Colonic mucosa (tissue), 4 donors: ENCODE data around the gene TIPARP. TPM values are rescaled to one million over a fixed set of nuclear protein-coding genes. Genes with fewer than 3 reads are reported as not detected.

Experiments
- DNase-seq: peaks from one replicate; pipeline ENCODE4 v3.0.0-alpha.2; 2020
- H3K27ac ChIP-seq: fragments of 200-600 bp; one replicate; pipeline ENCODE4 v1.8.0; 2021
- H3K27me3 ChIP-seq: fragments of 200-600 bp; one replicate; pipeline ENCODE4 v1.8.0; 2021
- H3K36me3 ChIP-seq: fragments of 200-600 bp; one replicate; pipeline ENCODE4 v1.8.0; 2021
- H3K4me1 ChIP-seq: fragments of 200-600 bp; one replicate; pipeline ENCODE4 v1.8.0; 2021; ENCODE audit warnings: mild to moderate bottlenecking
- H3K4me3 ChIP-seq: fragments of 200-600 bp; one replicate; pipeline ENCODE4 v1.8.0; 2021
- H3K9ac ChIP-seq, 2 donors: one replicate each; pipeline ENCODE4 v1.7.0; 2013; ENCODE audit warnings: control low read depth in 2 of 2, low read depth in 2 of 2, low read length in 2 of 2
- H3K9me3 ChIP-seq: fragments of 200-600 bp; one replicate; pipeline ENCODE4 v1.8.0; 2021
- intact Hi-C: fragments of 100-400 bp; cut with DNase I; formaldehyde crosslinking; loops from one replicate; pipeline ENCODE4 v1.14.1; 2022
- total RNA-seq, 2 donors: library from RNA; stranded (reverse); fragmentation: NEBNext Ultra II Directional in 1 of 2; extraction: Animal tissue kit (Norgen Biotek cat#: 25700) in 1 of 2; gene quantifications; one replicate each; pipeline ENCODE4 v1.2.1, GENCODE V29; 2021
- TF ChIP-seq, protein P1 (sequence below): fragments of 200-600 bp; IDR thresholded peaks from one replicate; pipeline ENCODE4 v1.8.0; 2022; ENCODE audit warnings: antibody characterized with exemption, mild to moderate bottlenecking
- donor health status: healthy.
- donor health status: DM: no; HTN: no; CAD: no.
- donor health status: DM: no; HTN: no; CAD: no.

The TIPARP gene
- total RNA-seq, 2 donors from 2014 or later = 15.2 to 30.2 TPM

DNA sequence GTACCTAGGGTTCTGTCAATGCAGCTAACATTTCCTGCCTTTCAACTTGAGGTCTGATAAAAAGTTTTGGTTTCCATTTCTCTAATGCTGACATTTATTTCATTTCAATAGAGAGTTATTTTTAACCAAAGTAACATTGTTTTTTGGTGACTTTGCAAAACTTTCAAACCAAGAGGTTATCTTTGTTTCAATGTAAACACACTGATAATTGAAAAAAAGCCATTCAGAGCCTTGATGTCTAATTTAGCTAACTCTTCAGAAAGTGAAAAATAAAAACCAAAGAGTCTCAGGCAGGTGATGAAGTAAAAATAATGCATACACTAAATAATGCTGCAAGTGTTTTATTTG is 9.6 kb upstream of the TIPARP start:
- intact Hi-C loops = no loop called here
- no peak overlapping the region for H3K27ac ChIP-seq

DNA sequence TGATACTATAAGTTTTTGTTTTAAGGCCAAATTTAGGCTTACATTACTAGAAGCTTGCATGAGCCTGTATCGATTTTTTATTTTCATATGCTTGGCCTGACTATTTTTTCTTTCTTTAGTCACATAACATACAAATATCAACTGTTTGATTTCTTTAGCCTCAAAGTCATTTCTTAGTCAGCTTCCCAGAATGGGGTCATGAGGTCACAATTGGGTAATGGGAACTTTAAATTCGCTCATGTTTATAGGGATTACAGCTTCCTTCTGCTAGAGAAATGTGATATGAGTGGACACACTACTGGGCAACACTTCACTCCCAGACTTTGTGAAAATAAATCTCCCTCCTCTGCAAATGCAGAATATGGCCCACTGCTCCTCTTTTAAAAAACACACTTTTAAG is 9.1 kb upstream of the TIPARP start:
- no peak for DNase-seq
- Histone ChIP-seq H3K4me3 (no peak overlapping the region), H3K27me3 (no peaks in the 10 kb centered on the region), H3K9me3 (no peaks in the 10 kb centered on the region), H3K27ac (no peak overlapping the region), H3K36me3 (no peaks in the 10 kb centered on the region), H3K4me1 (peaks cover 10% of the 10 kb centered on the region), H3K9ac (no peak overlapping the region)
- intact Hi-C loops = no loop called here
- TF ChIP-seq, protein P1, sequence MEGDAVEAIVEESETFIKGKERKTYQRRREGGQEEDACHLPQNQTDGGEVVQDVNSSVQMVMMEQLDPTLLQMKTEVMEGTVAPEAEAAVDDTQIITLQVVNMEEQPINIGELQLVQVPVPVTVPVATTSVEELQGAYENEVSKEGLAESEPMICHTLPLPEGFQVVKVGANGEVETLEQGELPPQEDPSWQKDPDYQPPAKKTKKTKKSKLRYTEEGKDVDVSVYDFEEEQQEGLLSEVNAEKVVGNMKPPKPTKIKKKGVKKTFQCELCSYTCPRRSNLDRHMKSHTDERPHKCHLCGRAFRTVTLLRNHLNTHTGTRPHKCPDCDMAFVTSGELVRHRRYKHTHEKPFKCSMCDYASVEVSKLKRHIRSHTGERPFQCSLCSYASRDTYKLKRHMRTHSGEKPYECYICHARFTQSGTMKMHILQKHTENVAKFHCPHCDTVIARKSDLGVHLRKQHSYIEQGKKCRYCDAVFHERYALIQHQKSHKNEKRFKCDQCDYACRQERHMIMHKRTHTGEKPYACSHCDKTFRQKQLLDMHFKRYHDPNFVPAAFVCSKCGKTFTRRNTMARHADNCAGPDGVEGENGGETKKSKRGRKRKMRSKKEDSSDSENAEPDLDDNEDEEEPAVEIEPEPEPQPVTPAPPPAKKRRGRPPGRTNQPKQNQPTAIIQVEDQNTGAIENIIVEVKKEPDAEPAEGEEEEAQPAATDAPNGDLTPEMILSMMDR = no peak

More for the DNA sequence above, 9.6 kb upstream of the TIPARP start:
- no peaks in the 10 kb centered on the region for H3K9me3 ChIP-seq
- H3K4me3 ChIP-seq = no peak overlapping the region
- TF ChIP-seq, protein P1 = no peak
- DNase-seq = no peak
- H3K27me3 ChIP-seq = no peaks in the 10 kb centered on the region
- no peak overlapping the region for H3K9ac ChIP-seq
- no peaks in the 10 kb centered on the region for H3K36me3 ChIP-seq
- peaks cover 6% of the 10 kb centered on the region for H3K4me1 ChIP-seq

DNA sequence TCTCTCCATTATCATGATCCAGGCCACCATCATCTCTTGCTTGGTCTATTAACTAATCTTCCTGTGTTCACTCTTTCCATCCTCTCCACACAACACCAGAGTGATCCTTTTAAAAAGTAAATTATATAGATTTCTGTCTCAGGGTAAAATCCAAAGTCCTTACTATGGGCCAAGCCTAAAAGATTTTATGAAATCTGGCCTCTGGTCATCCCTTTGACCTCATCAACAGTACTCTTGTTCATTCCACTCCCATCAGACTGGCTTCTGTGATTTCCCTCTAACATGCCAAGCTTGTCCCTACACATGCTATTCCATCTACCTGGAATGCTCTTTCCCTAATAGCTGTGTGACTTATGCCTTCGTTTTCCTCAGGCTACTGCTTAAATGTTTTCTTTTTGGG is 8.3 kb upstream of the TIPARP start:
- no peaks in the 10 kb centered on the region for H3K27me3 ChIP-seq
- TF ChIP-seq, protein P1 = no peak
- peaks cover 10% of the 10 kb centered on the region for H3K4me1 ChIP-seq
- H3K36me3 ChIP-seq = no peaks in the 10 kb centered on the region
- H3K27ac ChIP-seq = no peak overlapping the region
- DNase-seq = no peak
- H3K9ac ChIP-seq = no peak overlapping the region
- H3K4me3 ChIP-seq = no peak overlapping the region
- H3K9me3 ChIP-seq = no peaks in the 10 kb centered on the region
- intact Hi-C loops = no loop called here

DNA sequence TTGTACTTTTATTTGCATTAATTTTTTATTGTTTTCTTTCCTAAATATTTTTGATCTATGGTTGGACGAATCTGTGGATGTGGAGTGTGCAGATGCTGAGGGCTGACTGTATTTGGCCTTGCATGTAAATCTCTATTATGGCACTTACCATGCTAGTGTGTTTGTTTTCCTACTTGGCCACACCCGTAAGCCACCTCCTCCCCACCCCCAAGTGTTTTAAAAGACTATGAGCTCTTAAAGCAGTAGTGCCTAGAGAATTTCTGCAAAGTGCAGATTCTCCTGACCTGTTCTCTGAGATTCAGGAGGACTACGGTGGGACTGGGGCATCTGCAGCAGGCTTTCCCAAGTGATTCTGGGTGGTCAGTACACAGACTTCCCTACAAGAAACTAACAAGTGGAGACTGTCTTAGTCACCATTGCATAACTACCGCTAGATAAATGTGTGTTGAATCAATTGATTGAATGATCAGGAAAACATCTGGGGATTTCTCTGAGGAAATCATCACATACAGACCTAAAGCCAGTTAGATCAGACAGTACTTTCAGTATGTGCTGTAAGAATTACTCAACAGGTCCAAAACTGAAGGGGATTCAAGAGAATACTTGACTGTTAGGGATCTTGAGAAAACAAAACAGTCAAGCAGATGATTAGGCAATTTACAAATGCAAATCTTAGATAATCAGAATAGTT is 6.2 kb upstream of the TIPARP start:
- no peaks in the 10 kb centered on the region for H3K36me3 ChIP-seq
- H3K9ac ChIP-seq = no peak overlapping the region
- no peak overlapping the region for H3K27ac ChIP-seq
- peaks cover 10% of the 10 kb centered on the region for H3K4me1 ChIP-seq
- peak; percentile 80 for DNase-seq
- H3K27me3 ChIP-seq = no peaks in the 10 kb centered on the region
- intact Hi-C loops = no loop called here
- H3K4me3 ChIP-seq = no peak overlapping the region
- H3K9me3 ChIP-seq = no peaks in the 10 kb centered on the region
- TF ChIP-seq, protein P1 = no peak

DNA sequence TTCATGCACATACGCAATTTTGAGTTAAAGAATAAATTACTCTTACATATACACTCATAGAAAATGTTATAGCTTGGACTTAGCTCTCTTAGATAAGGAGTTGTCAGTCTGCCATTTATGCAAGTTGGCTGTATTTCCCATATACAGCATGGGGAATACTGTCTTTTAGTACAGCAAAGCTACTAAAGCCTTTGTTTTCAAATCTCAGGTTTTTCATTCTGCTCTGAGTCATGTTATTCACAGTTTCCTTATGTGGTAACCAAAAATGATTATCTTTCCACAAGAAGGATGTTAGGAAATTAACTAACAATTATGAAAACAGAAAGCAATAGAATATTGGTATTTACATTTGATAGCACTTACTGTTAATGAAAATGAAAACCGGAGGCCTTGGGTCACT is 4.3 kb upstream of the TIPARP start:
- peak overlapping the region; percentile 20 for H3K27ac ChIP-seq

More for the DNA sequence above, 4.3 kb upstream of the TIPARP start:
- no peaks in the 10 kb centered on the region for H3K9me3 ChIP-seq
- no peak overlapping the region for H3K9ac ChIP-seq
- H3K4me3 ChIP-seq = no peak overlapping the region
- peaks cover 10% of the 10 kb centered on the region for H3K4me1 ChIP-seq
- no peaks in the 10 kb centered on the region for H3K27me3 ChIP-seq
- DNase-seq = no peak
- TF ChIP-seq, protein P1 = no peak
- intact Hi-C loops = loop anchor here (5.0 kb wide), 2 partner anchors 157 to 467 kb away; partner anchors contain the start of gene LEKR1
- H3K36me3 ChIP-seq = no peaks in the 10 kb centered on the region
